ENCODE results near the gene NAPB.

DNA sequence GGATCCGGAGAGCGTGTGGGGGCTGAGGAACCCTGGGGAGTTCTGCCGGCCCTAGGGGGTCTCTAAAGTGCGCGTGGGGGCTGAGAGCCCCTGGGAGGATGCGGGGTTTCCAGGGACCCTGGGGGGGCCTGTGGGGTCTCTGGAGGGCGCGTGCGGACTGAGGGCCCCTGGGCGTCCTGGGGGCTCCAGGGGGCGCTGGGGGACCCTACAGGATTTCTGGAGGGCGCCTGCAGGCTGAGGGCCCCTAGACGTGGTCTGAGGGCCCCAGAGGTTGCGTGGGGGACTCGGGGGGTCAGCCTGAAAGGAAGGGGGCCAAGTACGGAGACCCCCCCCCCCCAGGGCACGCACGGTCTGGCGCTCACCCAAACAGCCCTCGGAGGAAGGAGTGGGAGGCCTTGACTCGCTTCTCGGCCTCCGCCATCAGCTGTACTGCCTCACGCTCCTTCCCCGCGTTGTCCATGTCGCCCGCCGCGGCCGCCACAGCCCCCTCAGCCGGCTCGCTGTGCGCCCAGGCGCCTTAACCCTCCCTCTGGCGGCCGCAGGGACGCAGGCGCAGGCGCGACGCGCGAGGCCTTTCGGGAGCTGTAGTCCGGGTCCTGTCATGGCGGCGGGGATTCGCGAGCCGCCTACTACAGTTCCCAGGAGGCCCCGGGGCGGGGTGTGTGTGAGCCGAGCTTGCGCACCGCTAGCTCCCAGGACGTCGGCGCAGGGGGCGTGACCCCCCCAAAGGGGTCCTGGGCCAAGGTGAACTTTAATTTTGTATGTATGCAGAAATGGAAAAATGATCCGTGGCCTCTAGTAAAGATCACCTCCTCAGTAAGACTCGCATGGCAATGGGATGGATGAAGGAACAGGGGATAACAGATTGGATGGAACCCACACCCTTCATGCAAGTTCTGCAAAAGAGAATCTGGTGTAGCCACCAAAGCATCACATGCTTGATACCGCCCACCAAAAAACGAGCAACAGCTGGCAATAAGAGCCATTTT lies at the start of gene NAPB:
- TF ChIP-seq, protein P1, sequence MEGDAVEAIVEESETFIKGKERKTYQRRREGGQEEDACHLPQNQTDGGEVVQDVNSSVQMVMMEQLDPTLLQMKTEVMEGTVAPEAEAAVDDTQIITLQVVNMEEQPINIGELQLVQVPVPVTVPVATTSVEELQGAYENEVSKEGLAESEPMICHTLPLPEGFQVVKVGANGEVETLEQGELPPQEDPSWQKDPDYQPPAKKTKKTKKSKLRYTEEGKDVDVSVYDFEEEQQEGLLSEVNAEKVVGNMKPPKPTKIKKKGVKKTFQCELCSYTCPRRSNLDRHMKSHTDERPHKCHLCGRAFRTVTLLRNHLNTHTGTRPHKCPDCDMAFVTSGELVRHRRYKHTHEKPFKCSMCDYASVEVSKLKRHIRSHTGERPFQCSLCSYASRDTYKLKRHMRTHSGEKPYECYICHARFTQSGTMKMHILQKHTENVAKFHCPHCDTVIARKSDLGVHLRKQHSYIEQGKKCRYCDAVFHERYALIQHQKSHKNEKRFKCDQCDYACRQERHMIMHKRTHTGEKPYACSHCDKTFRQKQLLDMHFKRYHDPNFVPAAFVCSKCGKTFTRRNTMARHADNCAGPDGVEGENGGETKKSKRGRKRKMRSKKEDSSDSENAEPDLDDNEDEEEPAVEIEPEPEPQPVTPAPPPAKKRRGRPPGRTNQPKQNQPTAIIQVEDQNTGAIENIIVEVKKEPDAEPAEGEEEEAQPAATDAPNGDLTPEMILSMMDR (IDR thresholded peaks at IDR 0.05): peak; percentile 50 to 92 (median 67)
- TF ChIP-seq POLR2A (IDR thresholded peaks at IDR 0.05): peak; percentile 67 to 82 (median 76)
